LNCAP (cell line): ENCODE measurements around the gene TTL.

Source experiments
- CTCF ChIP-seq: fragments of 450-650 bp; IDR thresholded peaks from 2 replicates; pipeline ENCODE4 v1.5.1; 2017; ENCODE audit warnings: mild to moderate bottlenecking

Gene TTL

GRCh38 chr2:112577756-112578155 lies 95.8 kb downstream of the TTL start:
- no peak for TF ChIP-seq CTCF

GRCh38 chr2:112579241-112579640 lies 97.3 kb downstream of the TTL start:
- TF ChIP-seq CTCF = no peak

GRCh38 chr2:112580084-112580483 lies 98.1 kb downstream of the TTL start:
- no peak for TF ChIP-seq CTCF

- peak; percentile 49 for TF ChIP-seq CTCF
These were observed 100.4 kb downstream of the TTL start for GRCh38 chr2:112582314-112582746.

- no peak for TF ChIP-seq CTCF
These were observed 101.7 kb downstream of the TTL start for GRCh38 chr2:112583497-112584133.

GRCh38 chr2:112584134-112584890 lies 102.4 kb downstream of the TTL start, which contains the start of gene CHCHD5:
Gene CHCHD5, plus strand, starts transcription at chr2:112584609. Its CDS starts 39 bp downstream, at chr2:112584648.
- TF ChIP-seq CTCF = no peak

GRCh38 chr2:112584891-112585250 lies 102.9 kb downstream of the TTL start:
- no peak for TF ChIP-seq CTCF
